ENCODE results near the gene TUB.

- TF ChIP-seq ZBTB20 (CRISPR knock-in tag; IDR thresholded peaks at IDR 0.05; ENCODE audit: borderline replicate concordance, low read depth) (no peak), RAD51 (IDR thresholded peaks at IDR 0.05; ENCODE audit: borderline replicate concordance) (no peak), ARNT (IDR thresholded peaks at IDR 0.05) (no peak), MXD3 (CRISPR knock-in tag; IDR thresholded peaks at IDR 0.05) (no peak), CEBPB (IDR thresholded peaks at IDR 0.05; ENCODE audit: borderline replicate concordance, low read depth, low read length) (no peak), XRCC5 (optimal IDR thresholded peaks at IDR 0.05; ENCODE audit: low read length) (no peak)
These were observed 20.0 kb upstream of the TUB start for GRCh38 chr11:8060801-8061554.

Data from HepG2 (cell line).